HEK293 (cell line): ENCODE results near the gene ADAMTSL4.

ENCODE experiments used
- BCL11B ChIP-seq: fragments of 450-650 bp; formaldehyde crosslinking; IDR thresholded peaks from 2 replicates; pipeline ENCODE4 v1.5.1; 2016; ENCODE audit warnings: low read depth, missing biosample characterization, missing genetic modification characterization
- GLI4 ChIP-seq: fragments of 450-650 bp; formaldehyde crosslinking; IDR thresholded peaks from 2 replicates; pipeline ENCODE4 v1.5.1; 2016; ENCODE audit warnings: missing biosample characterization, missing genetic modification characterization
- GLIS1 ChIP-seq: fragments of 450-650 bp; formaldehyde crosslinking; IDR thresholded peaks from 2 replicates; pipeline ENCODE4 v1.5.1; 2016; ENCODE audit warnings: missing biosample characterization, missing genetic modification characterization
- ZBTB7A ChIP-seq: fragments of 450-650 bp; formaldehyde crosslinking; IDR thresholded peaks from 2 replicates; pipeline ENCODE4 v1.5.1; 2016; ENCODE audit warnings: low read depth, missing biosample characterization, missing genetic modification characterization
- ZBTB8A ChIP-seq: fragments of 450-650 bp; formaldehyde crosslinking; IDR thresholded peaks from 2 replicates; pipeline ENCODE4 v1.5.1; 2016; ENCODE audit warnings: missing biosample characterization, missing genetic modification characterization
- ZFP41 ChIP-seq: fragments of 450-650 bp; formaldehyde crosslinking; IDR thresholded peaks from 2 replicates; pipeline ENCODE4 v1.5.1; 2016; ENCODE audit warnings: missing biosample characterization, missing genetic modification characterization, borderline replicate concordance
- ZNF311 ChIP-seq: fragments of 450-650 bp; formaldehyde crosslinking; IDR thresholded peaks from 2 replicates; pipeline ENCODE4 v1.5.1; 2017; ENCODE audit warnings: missing biosample characterization, missing genetic modification characterization, borderline replicate concordance
- ZNF521 ChIP-seq: fragments of 450-650 bp; formaldehyde crosslinking; IDR thresholded peaks from 2 replicates; pipeline ENCODE4 v1.5.1; 2017; ENCODE audit warnings: missing biosample characterization, mild to moderate bottlenecking, missing genetic modification characterization
- TF ChIP-seq, protein P1 (sequence below): fragments of 450-650 bp; formaldehyde crosslinking; IDR thresholded peaks from 2 replicates; pipeline ENCODE4 v1.5.1; 2016; ENCODE audit warnings: missing biosample characterization, missing genetic modification characterization
- TF ChIP-seq, protein P2 (sequence below): fragments of 450-650 bp; formaldehyde crosslinking; IDR thresholded peaks from 2 replicates; pipeline ENCODE4 v1.5.1; 2016; ENCODE audit warnings: missing biosample characterization, missing genetic modification characterization
- TF ChIP-seq, protein P3 (sequence below): fragments of 450-650 bp; formaldehyde crosslinking; IDR thresholded peaks from 2 replicates; pipeline ENCODE4 v1.5.1; 2016; ENCODE audit warnings: missing biosample characterization, missing genetic modification characterization
- TF ChIP-seq, protein P4 (sequence below): fragments of 450-650 bp; formaldehyde crosslinking; IDR thresholded peaks from 2 replicates; pipeline ENCODE4 v1.5.1; 2016; ENCODE audit warnings: missing biosample characterization, missing genetic modification characterization
- TF ChIP-seq, protein P5 (sequence below): fragments of 450-650 bp; formaldehyde crosslinking; IDR thresholded peaks from 2 replicates; pipeline ENCODE4 v1.5.1; 2016; ENCODE audit warnings: missing biosample characterization, missing genetic modification characterization

DNA sequence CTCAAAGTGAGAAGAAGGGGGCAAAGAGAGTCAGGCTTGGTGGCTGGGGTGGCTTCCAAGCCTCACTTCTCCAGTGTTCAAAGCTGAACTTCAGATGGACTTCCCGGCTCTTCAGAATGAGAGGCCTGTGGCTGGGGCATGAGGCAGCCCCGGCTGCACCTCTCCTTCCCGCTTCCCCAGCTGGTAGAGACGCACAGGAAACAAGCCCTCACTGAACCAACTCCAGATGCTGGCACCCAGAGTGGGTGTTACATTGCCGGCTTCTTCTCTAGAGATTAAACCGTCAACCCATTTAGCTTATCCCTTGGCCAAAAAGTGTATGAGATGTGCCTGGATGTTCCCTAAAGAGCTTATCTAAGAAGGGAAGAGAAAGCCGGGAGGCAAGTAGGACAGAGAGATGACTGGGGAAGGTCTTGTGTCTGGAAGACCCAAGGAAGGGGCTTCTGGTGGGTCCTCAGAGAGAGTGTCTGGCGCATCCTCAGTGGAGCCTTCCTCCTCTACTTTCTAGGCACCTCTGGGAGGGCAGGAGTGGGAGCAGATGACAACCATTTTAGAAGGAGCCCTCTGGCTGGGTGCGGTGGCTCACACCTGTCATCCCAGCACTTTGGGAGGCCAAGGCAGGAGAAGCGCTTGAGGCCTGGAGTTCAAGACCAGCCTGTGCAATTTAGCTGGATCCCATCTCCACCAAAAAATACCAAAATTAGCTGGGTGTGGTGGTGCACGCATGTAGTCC lies 2.0 kb downstream of the ADAMTSL4 start:
- TF ChIP-seq, protein P1, sequence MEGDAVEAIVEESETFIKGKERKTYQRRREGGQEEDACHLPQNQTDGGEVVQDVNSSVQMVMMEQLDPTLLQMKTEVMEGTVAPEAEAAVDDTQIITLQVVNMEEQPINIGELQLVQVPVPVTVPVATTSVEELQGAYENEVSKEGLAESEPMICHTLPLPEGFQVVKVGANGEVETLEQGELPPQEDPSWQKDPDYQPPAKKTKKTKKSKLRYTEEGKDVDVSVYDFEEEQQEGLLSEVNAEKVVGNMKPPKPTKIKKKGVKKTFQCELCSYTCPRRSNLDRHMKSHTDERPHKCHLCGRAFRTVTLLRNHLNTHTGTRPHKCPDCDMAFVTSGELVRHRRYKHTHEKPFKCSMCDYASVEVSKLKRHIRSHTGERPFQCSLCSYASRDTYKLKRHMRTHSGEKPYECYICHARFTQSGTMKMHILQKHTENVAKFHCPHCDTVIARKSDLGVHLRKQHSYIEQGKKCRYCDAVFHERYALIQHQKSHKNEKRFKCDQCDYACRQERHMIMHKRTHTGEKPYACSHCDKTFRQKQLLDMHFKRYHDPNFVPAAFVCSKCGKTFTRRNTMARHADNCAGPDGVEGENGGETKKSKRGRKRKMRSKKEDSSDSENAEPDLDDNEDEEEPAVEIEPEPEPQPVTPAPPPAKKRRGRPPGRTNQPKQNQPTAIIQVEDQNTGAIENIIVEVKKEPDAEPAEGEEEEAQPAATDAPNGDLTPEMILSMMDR = no peak
- no peak for TF ChIP-seq ZNF521 (tag by site-specific recombination)
- TF ChIP-seq, protein P2, sequence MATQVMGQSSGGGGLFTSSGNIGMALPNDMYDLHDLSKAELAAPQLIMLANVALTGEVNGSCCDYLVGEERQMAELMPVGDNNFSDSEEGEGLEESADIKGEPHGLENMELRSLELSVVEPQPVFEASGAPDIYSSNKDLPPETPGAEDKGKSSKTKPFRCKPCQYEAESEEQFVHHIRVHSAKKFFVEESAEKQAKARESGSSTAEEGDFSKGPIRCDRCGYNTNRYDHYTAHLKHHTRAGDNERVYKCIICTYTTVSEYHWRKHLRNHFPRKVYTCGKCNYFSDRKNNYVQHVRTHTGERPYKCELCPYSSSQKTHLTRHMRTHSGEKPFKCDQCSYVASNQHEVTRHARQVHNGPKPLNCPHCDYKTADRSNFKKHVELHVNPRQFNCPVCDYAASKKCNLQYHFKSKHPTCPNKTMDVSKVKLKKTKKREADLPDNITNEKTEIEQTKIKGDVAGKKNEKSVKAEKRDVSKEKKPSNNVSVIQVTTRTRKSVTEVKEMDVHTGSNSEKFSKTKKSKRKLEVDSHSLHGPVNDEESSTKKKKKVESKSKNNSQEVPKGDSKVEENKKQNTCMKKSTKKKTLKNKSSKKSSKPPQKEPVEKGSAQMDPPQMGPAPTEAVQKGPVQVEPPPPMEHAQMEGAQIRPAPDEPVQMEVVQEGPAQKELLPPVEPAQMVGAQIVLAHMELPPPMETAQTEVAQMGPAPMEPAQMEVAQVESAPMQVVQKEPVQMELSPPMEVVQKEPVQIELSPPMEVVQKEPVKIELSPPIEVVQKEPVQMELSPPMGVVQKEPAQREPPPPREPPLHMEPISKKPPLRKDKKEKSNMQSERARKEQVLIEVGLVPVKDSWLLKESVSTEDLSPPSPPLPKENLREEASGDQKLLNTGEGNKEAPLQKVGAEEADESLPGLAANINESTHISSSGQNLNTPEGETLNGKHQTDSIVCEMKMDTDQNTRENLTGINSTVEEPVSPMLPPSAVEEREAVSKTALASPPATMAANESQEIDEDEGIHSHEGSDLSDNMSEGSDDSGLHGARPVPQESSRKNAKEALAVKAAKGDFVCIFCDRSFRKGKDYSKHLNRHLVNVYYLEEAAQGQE (tag by site-specific recombination) = no peak
- TF ChIP-seq, protein P3, sequence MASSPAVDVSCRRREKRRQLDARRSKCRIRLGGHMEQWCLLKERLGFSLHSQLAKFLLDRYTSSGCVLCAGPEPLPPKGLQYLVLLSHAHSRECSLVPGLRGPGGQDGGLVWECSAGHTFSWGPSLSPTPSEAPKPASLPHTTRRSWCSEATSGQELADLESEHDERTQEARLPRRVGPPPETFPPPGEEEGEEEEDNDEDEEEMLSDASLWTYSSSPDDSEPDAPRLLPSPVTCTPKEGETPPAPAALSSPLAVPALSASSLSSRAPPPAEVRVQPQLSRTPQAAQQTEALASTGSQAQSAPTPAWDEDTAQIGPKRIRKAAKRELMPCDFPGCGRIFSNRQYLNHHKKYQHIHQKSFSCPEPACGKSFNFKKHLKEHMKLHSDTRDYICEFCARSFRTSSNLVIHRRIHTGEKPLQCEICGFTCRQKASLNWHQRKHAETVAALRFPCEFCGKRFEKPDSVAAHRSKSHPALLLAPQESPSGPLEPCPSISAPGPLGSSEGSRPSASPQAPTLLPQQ (tag by site-specific recombination) = no peak
- TF ChIP-seq GLI4 (tag by site-specific recombination) = no peak
- TF ChIP-seq ZBTB8A (tag by site-specific recombination) = no peak
- TF ChIP-seq ZFP41 (tag by site-specific recombination) = no peak
- no peak for TF ChIP-seq ZNF311 (tag by site-specific recombination)
- no peak for TF ChIP-seq ZBTB7A
- no peak for TF ChIP-seq GLIS1 (tag by site-specific recombination)
- TF ChIP-seq, protein P4, sequence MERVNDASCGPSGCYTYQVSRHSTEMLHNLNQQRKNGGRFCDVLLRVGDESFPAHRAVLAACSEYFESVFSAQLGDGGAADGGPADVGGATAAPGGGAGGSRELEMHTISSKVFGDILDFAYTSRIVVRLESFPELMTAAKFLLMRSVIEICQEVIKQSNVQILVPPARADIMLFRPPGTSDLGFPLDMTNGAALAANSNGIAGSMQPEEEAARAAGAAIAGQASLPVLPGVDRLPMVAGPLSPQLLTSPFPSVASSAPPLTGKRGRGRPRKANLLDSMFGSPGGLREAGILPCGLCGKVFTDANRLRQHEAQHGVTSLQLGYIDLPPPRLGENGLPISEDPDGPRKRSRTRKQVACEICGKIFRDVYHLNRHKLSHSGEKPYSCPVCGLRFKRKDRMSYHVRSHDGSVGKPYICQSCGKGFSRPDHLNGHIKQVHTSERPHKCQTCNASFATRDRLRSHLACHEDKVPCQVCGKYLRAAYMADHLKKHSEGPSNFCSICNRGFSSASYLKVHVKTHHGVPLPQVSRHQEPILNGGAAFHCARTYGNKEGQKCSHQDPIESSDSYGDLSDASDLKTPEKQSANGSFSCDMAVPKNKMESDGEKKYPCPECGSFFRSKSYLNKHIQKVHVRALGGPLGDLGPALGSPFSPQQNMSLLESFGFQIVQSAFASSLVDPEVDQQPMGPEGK = no peak
- TF ChIP-seq BCL11B = no peak
- TF ChIP-seq, protein P5, sequence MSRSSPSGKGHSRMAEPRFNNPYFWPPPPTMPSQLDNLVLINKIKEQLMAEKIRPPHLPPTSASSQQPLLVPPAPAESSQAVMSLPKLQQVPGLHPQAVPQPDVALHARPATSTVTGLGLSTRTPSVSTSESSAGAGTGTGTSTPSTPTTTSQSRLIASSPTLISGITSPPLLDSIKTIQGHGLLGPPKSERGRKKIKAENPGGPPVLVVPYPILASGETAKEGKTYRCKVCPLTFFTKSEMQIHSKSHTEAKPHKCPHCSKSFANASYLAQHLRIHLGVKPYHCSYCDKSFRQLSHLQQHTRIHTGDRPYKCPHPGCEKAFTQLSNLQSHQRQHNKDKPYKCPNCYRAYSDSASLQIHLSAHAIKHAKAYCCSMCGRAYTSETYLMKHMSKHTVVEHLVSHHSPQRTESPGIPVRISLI = no peak
